Sigmoid colon (tissue), 4 donors: ENCODE results near the gene RALGAPB.

Experiments
- CTCF ChIP-seq, 4 experiments: fragments of 450-650 bp in 3 of 4; fragments of 200-600 bp in 1 of 4; IDR thresholded peaks; one replicate each; pipeline ENCODE4 v1.5.1; 2016 to 2019; ENCODE audit warnings: antibody characterized with exemption in 4 of 4, mild to moderate bottlenecking in 3 of 4, moderate library complexity in 2 of 4
- POLR2A ChIP-seq, 2 donors: fragments of 450-650 bp; IDR thresholded peaks; one replicate each; pipeline ENCODE4 v1.6.1; 2016; ENCODE audit warnings: antibody characterized with exemption in 2 of 2, mild to moderate bottlenecking in 2 of 2, moderate library complexity in 2 of 2
- POLR2AphosphoS5 ChIP-seq, 4 donors: sonication (generic); formaldehyde crosslinking; IDR thresholded peaks; one replicate each; pipeline ENCODE4 v1.6.1; 2017; ENCODE audit warnings: antibody characterized with exemption in 4 of 4

GRCh38 chr20:38424401-38424800, 48.2 kb upstream of the RALGAPB start:
- TF ChIP-seq CTCF (IDR thresholded peaks at IDR 0.05) (no peak), POLR2A (IDR thresholded peaks at IDR 0.05) (no peak), POLR2AphosphoS5 (IDR thresholded peaks at IDR 0.05) (no peak)
